Colon (tissue), 2 donors: ENCODE data around the gene RGL2.

Source experiments
- FAIRE-seq: peaks from 2 replicates; lab custom pipeline; 2012; peaks lifted over from hg19 to GRCh38; lab: Jason Lieb, UNC
- donor health status: control.
- donor health status: control.

The RGL2 gene

GRCh38 chr6:33316603-33317418 lies 18.1 kb upstream of the RGL2 start:
- no peak for FAIRE-seq

GRCh38 chr6:33315793-33316602 lies 17.3 kb upstream of the RGL2 start:
- FAIRE-seq = no peak

- FAIRE-seq = no peak
These were observed 16.4 kb upstream of the RGL2 start for GRCh38 chr6:33314943-33315792.

GRCh38 chr6:33314515-33314942 lies 15.8 kb upstream of the RGL2 start:
- FAIRE-seq = no peak

GRCh38 chr6:33313709-33314514 lies 15.2 kb upstream of the RGL2 start, which contains the start of gene TAPBP:
TSS of gene TAPBP (minus strand) at chr6:33314078. CDS start at chr6:33314041, 37 bp downstream.
- FAIRE-seq = no peak

- no peak for FAIRE-seq
These were observed 14.5 kb upstream of the RGL2 start for GRCh38 chr6:33313105-33313708.

- no peak for FAIRE-seq
These were observed 13.8 kb upstream of the RGL2 start for GRCh38 chr6:33312361-33313104.

- FAIRE-seq = no peak
These were observed 7.6 kb upstream of the RGL2 start for GRCh38 chr6:33306356-33306755.

GRCh38 chr6:33305052-33305451 lies 6.3 kb upstream of the RGL2 start:
- no peak for FAIRE-seq

- FAIRE-seq = no peak
These were observed 5.5 kb upstream of the RGL2 start for GRCh38 chr6:33304216-33304615.

- FAIRE-seq = no peak
These were observed 3.1 kb upstream of the RGL2 start for GRCh38 chr6:33301877-33302276.

- no peak for FAIRE-seq
These were observed 649 bp upstream of the RGL2 start for GRCh38 chr6:33299237-33299944.

GRCh38 chr6:33297956-33298772 lies 578 bp downstream of the RGL2 start:
- no peak for FAIRE-seq

- no peak for FAIRE-seq
These were observed 1.3 kb downstream of the RGL2 start for GRCh38 chr6:33297406-33297955.

GRCh38 chr6:33296797-33297405 lies 1.8 kb downstream of the RGL2 start:
- no peak for FAIRE-seq

GRCh38 chr6:33295621-33296369 lies 2.9 kb downstream of the RGL2 start:
- no peak for FAIRE-seq
